ENCODE measurements around the gene MYBPC3. TPM values are rescaled to one million over a fixed set of nuclear protein-coding genes. Genes with fewer than 3 reads are reported as not detected.

Gene MYBPC3
- total RNA-seq, 4 donors from 2014 or later: 0.21 to 0.60 TPM; not detected in 2

DNA sequence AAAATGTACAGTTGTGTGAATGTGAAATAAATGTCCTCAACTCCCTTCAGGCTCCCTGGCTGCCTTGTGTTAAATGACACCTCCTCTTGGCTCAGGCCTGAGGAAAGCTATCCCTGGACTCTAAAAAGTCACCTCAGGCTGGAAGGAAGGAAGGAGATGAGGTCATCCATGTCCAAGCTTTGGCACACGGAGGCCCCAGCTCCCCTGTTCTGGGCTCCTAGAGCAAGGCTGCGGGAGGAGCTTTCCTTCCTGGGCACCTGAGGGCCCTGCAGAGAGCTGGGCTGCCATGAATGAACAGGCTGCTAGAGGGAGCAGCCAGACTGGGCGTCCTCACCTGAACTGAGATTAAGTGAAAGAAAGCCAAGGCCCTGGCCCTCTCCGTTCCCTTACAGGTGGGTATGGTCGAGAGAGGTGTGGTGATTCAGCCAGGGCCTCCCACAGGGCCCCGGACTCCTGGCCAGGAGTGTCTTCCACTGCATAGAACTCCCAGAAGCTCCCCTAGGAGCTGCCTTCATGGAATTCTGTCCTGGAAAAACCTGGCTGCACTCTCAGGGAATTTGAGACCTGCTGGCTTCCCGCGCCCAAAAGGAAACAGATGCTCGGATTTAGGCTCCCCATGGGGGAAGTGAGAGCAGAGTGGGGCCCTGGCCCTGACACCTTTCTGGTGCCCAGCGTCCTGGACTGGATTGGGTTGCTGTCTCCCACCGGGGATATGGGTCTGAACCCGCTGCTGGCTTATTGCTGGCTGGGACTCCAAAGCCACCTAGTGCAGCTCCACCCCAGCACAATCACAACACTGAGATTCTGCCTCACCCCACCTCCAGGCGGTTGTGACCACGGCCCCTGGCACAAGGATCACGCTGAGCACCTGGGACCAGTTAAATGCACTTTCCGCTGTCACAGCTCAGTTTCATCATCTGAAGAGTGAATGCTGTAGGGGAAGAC lies 22.2 kb downstream of the MYBPC3 start:
- H3K27me3 ChIP-seq: no peaks in the 10 kb centered on the region
- WGBS, 2 donors: 53 to 66% methylated on average over 7 to 16 of the region's 16 CpGs
- no peaks in the 10 kb centered on the region for H3K9me3 ChIP-seq
- peaks cover 0 to 7% (median 0%) of the 10 kb centered on the region in 4 donors for H3K4me1 ChIP-seq
- H3K36me3 ChIP-seq: peaks cover 2 to 11% (median 7%) of the 10 kb centered on the region in 3 donors
- TF ChIP-seq POLR2A (IDR thresholded peaks at IDR 0.05): no peak
- H3K27ac ChIP-seq: no peak overlapping the region
- no peak overlapping the region for H3K4me3 ChIP-seq
- DNase-seq (ENCODE audit: low spot score in 2 of 2): no peak

DNA sequence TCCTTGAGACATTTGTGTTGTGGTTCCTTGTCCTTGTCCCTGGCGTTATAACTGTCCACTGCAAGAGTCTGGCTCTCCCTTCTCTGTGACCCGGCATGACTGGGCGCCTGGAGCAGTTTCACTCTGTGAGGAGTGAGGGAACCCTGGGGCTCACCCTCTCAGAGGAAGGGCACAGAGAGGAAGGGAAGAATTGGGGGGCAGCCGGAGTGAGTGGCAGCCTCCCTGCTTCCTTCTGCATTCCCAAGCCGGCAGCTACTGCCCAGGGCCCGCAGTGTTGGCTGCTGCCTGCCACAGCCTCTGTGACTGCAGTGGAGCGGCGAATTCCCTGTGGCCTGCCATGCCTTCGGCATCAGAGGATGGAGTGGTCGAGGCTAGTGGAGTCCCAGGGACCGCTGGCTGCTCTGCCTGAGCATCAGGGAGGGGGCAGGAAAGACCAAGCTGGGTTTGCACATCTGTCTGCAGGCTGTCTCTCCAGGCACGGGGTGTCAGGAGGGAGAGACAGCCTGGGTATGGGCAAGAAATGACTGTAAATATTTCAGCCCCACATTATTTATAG lies 23.0 kb downstream of the MYBPC3 start:
- WGBS, 2 donors: 75 to 81% methylated on average over 10 to 12 of the region's 12 CpGs
- Histone ChIP-seq H3K4me3 (no peak overlapping the region), H3K36me3 (peaks cover 2 to 11% (median 7%) of the 10 kb centered on the region in 3 donors), H3K27me3 (no peaks in the 10 kb centered on the region), H3K9me3 (no peaks in the 10 kb centered on the region), H3K4me1 (peaks cover 0 to 7% (median 0%) of the 10 kb centered on the region in 4 donors), H3K27ac (no peak overlapping the region)
- DNase-seq (ENCODE audit: low spot score in 2 of 2): no peak
- TF ChIP-seq POLR2A (IDR thresholded peaks at IDR 0.05) (no peak), CTCF (IDR thresholded peaks at IDR 0.05) (no peak), EP300 (IDR thresholded peaks at IDR 0.05) (no peak)

- no peak for TF ChIP-seq CTCF (IDR thresholded peaks at IDR 0.05)
- TF ChIP-seq EP300 (IDR thresholded peaks at IDR 0.05): no peak
- TF ChIP-seq POLR2A (IDR thresholded peaks at IDR 0.05): no peak
- Histone ChIP-seq H3K9me3 (no peaks in the 10 kb centered on the region), H3K27me3 (no peaks in the 10 kb centered on the region), H3K4me1 (peaks cover 0 to 7% (median 0%) of the 10 kb centered on the region in 4 donors), H3K36me3 (peaks cover 2 to 11% (median 7%) of the 10 kb centered on the region in 3 donors), H3K27ac (no peak overlapping the region), H3K4me3 (no peak overlapping the region)
- no peak for DNase-seq (ENCODE audit: low spot score in 2 of 2)
- 87 to 88% methylated on average over 24 to 28 of the region's 29 CpGs for WGBS, 2 donors
Observed at GRCh38 chr11:47328449-47329390, 23.8 kb downstream of the MYBPC3 start.

- Histone ChIP-seq H3K27me3 (no peaks in the 10 kb centered on the region), H3K36me3 (peaks cover 2 to 11% (median 7%) of the 10 kb centered on the region in 3 donors), H3K9me3 (no peaks in the 10 kb centered on the region), H3K4me1 (peaks cover 0 to 7% (median 0%) of the 10 kb centered on the region in 4 donors), H3K4me3 (no peak overlapping the region), H3K27ac (no peak overlapping the region)
- DNase-seq (ENCODE audit: low spot score in 2 of 2): no peak
- 91 to 96% methylated on average over 5 of the region's 5 CpGs for WGBS, 2 donors
- TF ChIP-seq CTCF (IDR thresholded peaks at IDR 0.05) (no peak), EP300 (IDR thresholded peaks at IDR 0.05) (no peak), POLR2A (IDR thresholded peaks at IDR 0.05) (no peak)
Observed at GRCh38 chr11:47327949-47328348, 24.6 kb downstream of the MYBPC3 start.

GRCh38 chr11:47327025-47327424 lies 25.5 kb downstream of the MYBPC3 start:
- TF ChIP-seq POLR2A (IDR thresholded peaks at IDR 0.05) (no peak), CTCF (IDR thresholded peaks at IDR 0.05) (no peak), EP300 (IDR thresholded peaks at IDR 0.05) (no peak)
- peaks cover 2 to 11% (median 7%) of the 10 kb centered on the region in 3 donors for H3K36me3 ChIP-seq
- H3K27me3 ChIP-seq: no peaks in the 10 kb centered on the region

More at GRCh38 chr11:47327025-47327424, 25.5 kb downstream of the MYBPC3 start:
- no peak for DNase-seq (ENCODE audit: low spot score in 2 of 2)
- H3K27ac ChIP-seq: no peak overlapping the region
- no peaks in the 10 kb centered on the region for H3K9me3 ChIP-seq
- no peak overlapping the region for H3K4me3 ChIP-seq
- peaks cover 0 to 7% (median 0%) of the 10 kb centered on the region in 4 donors for H3K4me1 ChIP-seq
- 92 to 93% methylated on average over 13 of the region's 13 CpGs for WGBS, 2 donors

All from tibial nerve (tissue), 4 donors.